Regular cardiac myocyte (primary cell): ENCODE data around the gene PDE1A. TPM values are rescaled to one million over a fixed set of nuclear protein-coding genes. Genes with fewer than 3 reads are reported as not detected.

Experiments used
- total RNA-seq: library from RNA; depleted of rRNA; stranded (reverse); fragments of >200 nt; gene quantifications from 2 replicates; pipeline ENCODE4 v1.2.3, GENCODE V29; 2014

PDE1A gene
- total RNA-seq: 58.5 and 96.4 TPM in 2 replicates

DNA sequence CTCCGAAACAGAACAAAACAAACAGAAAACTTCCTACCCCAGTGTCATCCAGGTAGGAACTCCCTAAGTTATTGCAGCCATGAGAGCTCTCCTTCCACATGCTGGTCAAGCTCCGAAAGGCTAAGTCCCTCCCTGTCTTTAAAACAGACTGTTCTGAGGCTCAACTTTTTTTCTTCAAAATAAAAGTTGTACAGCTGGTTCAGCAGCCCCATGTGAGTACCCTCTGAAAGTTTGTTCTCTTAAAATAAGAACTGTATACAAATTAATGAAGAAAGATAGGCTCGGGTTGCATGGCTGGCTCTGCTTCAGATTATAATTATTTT, at the start of gene PDE1A:
PDE1A (minus strand) TSS at position 119 of the 323 bp plus-strand sequence.

